Measurements from ENCODE around the gene F7.

DNA sequence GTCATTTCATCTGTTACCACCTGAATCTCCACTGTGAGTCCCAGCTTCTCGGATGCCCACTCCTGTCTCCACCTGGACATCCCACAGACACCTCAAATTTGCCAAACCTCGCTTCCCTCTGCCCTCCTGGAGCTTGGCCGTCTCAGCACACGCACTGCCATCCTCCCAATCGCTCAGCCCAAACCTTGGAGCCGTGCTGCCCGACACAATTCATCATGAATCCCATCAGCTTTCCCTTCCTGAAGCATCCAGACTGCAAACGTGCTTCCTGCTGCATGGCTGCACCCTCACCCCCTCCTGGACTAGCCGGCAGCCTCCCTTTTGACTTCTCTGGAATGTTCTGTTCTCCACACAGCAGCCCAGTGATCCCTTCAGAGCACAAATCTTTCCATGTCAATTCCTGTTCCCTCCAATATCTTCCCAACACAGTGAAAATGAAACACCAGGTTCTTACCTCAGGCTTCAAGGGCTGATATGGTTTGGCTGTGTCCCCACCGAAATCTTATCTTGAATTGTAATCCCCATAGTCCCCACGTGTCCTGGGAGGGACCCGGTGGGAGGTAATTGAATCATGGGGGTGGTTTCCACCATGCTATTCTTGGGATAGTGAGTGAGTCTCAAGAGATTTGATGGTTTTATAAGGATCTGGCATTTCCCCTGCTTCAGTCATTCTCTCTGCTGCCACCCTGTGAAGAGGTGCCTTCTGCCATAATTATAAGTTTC lies 51.8 kb downstream of the F7 start:
- TF ChIP-seq, protein P1, sequence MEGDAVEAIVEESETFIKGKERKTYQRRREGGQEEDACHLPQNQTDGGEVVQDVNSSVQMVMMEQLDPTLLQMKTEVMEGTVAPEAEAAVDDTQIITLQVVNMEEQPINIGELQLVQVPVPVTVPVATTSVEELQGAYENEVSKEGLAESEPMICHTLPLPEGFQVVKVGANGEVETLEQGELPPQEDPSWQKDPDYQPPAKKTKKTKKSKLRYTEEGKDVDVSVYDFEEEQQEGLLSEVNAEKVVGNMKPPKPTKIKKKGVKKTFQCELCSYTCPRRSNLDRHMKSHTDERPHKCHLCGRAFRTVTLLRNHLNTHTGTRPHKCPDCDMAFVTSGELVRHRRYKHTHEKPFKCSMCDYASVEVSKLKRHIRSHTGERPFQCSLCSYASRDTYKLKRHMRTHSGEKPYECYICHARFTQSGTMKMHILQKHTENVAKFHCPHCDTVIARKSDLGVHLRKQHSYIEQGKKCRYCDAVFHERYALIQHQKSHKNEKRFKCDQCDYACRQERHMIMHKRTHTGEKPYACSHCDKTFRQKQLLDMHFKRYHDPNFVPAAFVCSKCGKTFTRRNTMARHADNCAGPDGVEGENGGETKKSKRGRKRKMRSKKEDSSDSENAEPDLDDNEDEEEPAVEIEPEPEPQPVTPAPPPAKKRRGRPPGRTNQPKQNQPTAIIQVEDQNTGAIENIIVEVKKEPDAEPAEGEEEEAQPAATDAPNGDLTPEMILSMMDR (conservative IDR thresholded peaks at IDR 0.05; ENCODE audit: low read depth, low read length), result no peak
- no peak for TF ChIP-seq EZH2 (IDR thresholded peaks at IDR 0.05; ENCODE audit: low read length, unreplicated experiment)

Measured in PC-3 (cell line).